Measurements from ENCODE around the gene SIGLEC9. TPM values are rescaled to one million over a fixed set of nuclear protein-coding genes. Genes with fewer than 3 reads are reported as not detected.
A peak's percentile ranks its signal among the peaks of the same experiment; 100 is the strongest.

The SIGLEC9 gene
- total RNA-seq, 6 experiments from 2014 or later, result 3.8 to 7.9 (median 4.1) TPM

DNA sequence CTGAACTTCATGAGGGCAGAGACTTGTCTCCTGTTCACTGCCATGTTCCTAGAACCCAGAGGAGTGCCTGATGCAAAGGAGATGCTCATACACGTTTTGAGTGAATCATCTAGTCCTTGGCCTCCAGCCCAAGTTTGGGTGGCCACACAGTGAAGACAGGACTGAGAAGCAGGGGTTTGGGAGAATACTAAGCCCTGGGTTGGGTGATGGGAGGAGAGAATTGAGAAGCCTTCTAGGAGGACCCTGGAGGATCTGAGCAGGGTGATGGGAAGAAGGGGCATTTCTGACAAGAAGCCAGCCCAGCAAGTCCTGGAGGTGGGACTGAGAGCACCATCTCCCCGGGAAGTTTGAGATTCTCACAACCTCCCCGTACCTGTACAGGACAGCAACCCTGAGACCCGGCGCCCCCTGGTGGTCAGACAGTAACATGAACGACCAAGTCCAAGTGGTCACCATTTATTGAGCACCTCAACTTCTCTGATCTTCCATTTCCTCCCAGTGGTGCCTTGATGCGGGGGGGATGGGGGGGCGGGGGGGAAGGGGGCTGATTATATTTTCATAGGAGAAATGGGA lies 27.5 kb upstream of the SIGLEC9 start:
- Histone ChIP-seq H3K27me3 (no peaks in the 10 kb centered on the region), H3K27ac (no peak overlapping the region), H3K4me1 (peaks cover 0 to 4% (median 0%) of the 10 kb centered on the region in 4 donors), H3K9me3 (no peaks in the 10 kb centered on the region), H3K4me3 (no peak overlapping the region), H3K36me3 (peaks cover 0 to 3% (median 0%) of the 10 kb centered on the region in 4 donors)
- peak; percentile 68 to 73 (median 71) for DNase-seq
- TF ChIP-seq, protein P1, sequence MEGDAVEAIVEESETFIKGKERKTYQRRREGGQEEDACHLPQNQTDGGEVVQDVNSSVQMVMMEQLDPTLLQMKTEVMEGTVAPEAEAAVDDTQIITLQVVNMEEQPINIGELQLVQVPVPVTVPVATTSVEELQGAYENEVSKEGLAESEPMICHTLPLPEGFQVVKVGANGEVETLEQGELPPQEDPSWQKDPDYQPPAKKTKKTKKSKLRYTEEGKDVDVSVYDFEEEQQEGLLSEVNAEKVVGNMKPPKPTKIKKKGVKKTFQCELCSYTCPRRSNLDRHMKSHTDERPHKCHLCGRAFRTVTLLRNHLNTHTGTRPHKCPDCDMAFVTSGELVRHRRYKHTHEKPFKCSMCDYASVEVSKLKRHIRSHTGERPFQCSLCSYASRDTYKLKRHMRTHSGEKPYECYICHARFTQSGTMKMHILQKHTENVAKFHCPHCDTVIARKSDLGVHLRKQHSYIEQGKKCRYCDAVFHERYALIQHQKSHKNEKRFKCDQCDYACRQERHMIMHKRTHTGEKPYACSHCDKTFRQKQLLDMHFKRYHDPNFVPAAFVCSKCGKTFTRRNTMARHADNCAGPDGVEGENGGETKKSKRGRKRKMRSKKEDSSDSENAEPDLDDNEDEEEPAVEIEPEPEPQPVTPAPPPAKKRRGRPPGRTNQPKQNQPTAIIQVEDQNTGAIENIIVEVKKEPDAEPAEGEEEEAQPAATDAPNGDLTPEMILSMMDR (IDR thresholded peaks at IDR 0.05), result peak; percentile 28 to 57 (median 46)
- no peak for TF ChIP-seq POLR2A (IDR thresholded peaks at IDR 0.05)
- peak; percentile 37 to 68 (median 66) for ATAC-seq
- 16% methylated on average over 5 of the region's 8 CpGs for WGBS (ENCODE audit: insufficient coverage, low coverage, low lambda C conversion rate, missing lambda C conversion rate)
- intact Hi-C loops (cut with DNase I), result no loop called here

DNA sequence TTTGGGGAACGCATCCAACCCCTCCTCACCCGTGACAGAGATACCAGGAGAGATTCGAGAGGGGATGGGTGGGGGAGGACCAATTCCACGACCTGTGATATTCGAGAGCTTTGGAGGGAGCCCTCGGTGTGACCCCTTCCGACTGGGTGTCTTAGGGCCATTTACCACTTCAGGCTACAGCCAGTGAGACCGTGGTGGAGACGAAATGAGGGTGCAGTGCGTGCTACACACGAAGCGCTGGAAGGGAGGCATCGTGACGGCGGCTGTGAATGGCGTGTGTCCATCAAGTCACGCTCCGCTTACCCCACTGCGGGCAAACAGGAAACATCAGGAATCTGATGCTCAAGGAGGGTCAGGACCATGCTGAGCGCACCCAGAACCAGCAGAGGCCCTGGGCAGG lies 26.9 kb upstream of the SIGLEC9 start:
- ATAC-seq (no peak), DNase-seq (no peak)
- 75% methylated on average over 6 of the region's 20 CpGs for WGBS (ENCODE audit: insufficient coverage, low coverage, low lambda C conversion rate, missing lambda C conversion rate)
- H3K9me3 ChIP-seq, result no peaks in the 10 kb centered on the region
- peaks cover 0 to 4% (median 0%) of the 10 kb centered on the region in 4 donors for H3K4me1 ChIP-seq
- no peak overlapping the region for H3K27ac ChIP-seq
- intact Hi-C loops (cut with DNase I), result no loop called here
- peaks cover 0 to 8% (median 3%) of the 10 kb centered on the region in 4 donors for H3K36me3 ChIP-seq
- H3K27me3 ChIP-seq, result no peaks in the 10 kb centered on the region
- H3K4me3 ChIP-seq, result no peak overlapping the region
- TF ChIP-seq, protein P1 (IDR thresholded peaks at IDR 0.05), result no peak
- TF ChIP-seq POLR2A (IDR thresholded peaks at IDR 0.05), result no peak

DNA sequence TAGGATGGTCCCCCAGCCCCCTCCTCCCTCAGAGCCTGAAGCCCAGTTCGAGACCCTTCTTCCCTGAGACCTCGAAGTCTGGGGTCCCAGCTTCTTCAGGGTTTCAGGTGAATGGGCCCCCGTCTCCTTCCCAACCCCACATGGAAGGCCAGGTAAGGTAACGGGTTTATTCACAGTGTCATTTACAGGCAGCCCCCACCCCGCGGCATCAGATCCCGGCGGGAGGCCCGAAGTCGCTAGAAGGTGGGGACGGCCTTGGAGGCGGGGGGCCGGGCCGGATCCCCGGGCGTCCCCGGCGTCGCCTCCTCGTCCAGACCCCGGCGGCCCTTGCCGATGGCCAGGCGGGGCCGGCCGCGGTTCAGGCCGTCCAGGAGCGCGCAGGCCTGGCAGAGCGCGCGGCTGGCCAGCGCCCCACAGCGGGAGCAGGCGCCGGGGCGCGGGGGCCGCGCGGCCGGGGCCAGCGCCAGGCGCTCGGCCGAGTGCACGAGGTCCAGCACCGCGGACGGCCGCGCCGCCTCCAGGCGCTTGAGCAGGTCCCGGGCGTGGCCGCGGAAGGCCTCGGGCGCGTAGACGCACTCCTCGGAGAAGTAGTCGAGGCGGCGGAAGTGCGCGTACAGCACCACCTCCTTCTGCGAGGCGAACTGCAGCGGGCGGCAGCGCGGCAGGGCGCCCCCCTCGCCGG lies 26.2 kb upstream of the SIGLEC9 start:
- ATAC-seq, result peak; percentile 21 to 68 (median 40)
- intact Hi-C loops (cut with DNase I), result no loop called here
- H3K36me3 ChIP-seq, result peaks cover 0 to 15% (median 4%) of the 10 kb centered on the region in 4 donors

DNA sequence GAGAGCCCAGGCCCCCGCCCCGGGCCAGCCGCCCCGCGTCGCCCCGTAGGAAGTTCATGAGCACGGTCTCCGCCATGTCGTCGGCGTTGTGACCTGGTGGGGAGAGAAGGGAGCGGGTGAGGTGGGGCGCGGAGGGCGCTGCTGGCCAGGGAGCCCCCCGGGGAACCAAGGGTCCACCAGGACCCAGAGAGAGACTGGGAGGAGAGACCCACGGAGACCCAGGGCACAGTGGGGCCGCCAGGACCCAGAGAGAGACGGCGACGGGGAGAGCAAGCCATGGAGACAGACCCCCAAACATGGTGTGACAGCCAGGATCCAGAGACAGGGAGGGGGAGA lies 25.7 kb upstream of the SIGLEC9 start:
- Histone ChIP-seq H3K4me3 (no peak overlapping the region), H3K36me3 (peaks cover 0 to 20% (median 4%) of the 10 kb centered on the region in 4 donors)
- no peak for DNase-seq

More for the DNA sequence above, 26.2 kb upstream of the SIGLEC9 start:
- H3K4me1 ChIP-seq, result peaks cover 0 to 4% (median 0%) of the 10 kb centered on the region in 4 donors
- H3K27ac ChIP-seq, result no peak overlapping the region
- H3K27me3 ChIP-seq, result no peaks in the 10 kb centered on the region
- H3K9me3 ChIP-seq, result no peaks in the 10 kb centered on the region
- peak in 1 of 3 donors; percentile 66 for DNase-seq
- H3K4me3 ChIP-seq, result no peak overlapping the region
- WGBS (ENCODE audit: insufficient coverage, low coverage, low lambda C conversion rate, missing lambda C conversion rate), result 92% methylated on average over 12 of the region's 78 CpGs
- TF ChIP-seq, protein P1 (IDR thresholded peaks at IDR 0.05), result no peak
- TF ChIP-seq POLR2A (IDR thresholded peaks at IDR 0.05), result no peak

More for the DNA sequence above, 25.7 kb upstream of the SIGLEC9 start:
- H3K4me1 ChIP-seq, result peaks cover 0 to 4% (median 0%) of the 10 kb centered on the region in 4 donors
- no peak for ATAC-seq
- no peaks in the 10 kb centered on the region for H3K27me3 ChIP-seq
- 75% methylated on average over 10 of the region's 22 CpGs for WGBS (ENCODE audit: insufficient coverage, low coverage, low lambda C conversion rate, missing lambda C conversion rate)
- no peak for TF ChIP-seq POLR2A (IDR thresholded peaks at IDR 0.05)
- TF ChIP-seq, protein P1 (IDR thresholded peaks at IDR 0.05), result no peak
- H3K27ac ChIP-seq, result no peak overlapping the region
- no peaks in the 10 kb centered on the region for H3K9me3 ChIP-seq
- intact Hi-C loops (cut with DNase I), result no loop called here
